ENCODE measurements around the gene RHOU.

The RHOU gene

DNA sequence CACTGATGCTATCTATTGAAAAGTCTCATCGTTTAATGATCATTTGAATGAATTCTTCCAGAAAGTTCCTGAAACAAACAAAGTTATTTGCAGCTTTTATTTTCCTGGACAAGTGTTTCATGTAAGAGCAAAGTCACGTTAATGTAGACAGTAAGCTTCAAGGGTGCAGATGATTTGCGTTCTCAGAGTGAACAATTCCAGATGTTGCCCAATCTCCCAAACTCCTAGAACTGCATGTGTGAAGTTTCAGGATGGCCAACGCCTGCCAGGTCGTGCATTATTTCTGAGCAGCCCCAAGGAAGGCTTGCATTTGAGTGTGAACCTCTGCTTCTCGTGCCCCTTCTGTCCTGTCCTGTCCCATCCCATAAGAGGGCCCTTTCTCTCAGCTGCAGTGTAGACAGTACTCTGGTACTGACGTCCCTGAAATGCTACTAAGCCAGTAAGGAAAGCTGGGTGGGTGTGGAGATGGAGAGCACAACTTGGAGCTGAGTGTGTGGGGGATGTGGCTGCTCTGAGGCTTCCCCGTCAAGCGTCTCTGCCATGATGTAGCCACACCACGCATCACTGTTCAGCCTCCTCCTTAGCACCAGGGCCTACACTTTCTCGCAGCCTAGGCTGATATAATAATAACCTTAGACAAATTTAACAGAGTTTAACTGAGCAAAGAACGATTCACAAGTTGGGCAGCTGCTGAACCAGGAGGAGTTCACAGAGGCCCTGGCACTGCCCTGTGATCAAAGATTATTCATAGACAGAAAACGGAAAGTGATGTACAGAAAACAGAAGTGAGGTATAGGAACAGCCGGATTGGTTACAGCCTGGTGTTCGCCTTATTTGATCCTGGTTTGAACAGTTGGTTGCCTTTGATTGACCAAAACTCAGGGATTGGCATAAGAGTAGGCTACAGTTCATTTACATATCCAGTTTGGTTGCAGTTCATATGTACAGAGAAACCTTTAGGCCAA lies 50.4 kb downstream of the RHOU start:
- no peak for DNase-seq (ENCODE audit: low read depth)

DNA sequence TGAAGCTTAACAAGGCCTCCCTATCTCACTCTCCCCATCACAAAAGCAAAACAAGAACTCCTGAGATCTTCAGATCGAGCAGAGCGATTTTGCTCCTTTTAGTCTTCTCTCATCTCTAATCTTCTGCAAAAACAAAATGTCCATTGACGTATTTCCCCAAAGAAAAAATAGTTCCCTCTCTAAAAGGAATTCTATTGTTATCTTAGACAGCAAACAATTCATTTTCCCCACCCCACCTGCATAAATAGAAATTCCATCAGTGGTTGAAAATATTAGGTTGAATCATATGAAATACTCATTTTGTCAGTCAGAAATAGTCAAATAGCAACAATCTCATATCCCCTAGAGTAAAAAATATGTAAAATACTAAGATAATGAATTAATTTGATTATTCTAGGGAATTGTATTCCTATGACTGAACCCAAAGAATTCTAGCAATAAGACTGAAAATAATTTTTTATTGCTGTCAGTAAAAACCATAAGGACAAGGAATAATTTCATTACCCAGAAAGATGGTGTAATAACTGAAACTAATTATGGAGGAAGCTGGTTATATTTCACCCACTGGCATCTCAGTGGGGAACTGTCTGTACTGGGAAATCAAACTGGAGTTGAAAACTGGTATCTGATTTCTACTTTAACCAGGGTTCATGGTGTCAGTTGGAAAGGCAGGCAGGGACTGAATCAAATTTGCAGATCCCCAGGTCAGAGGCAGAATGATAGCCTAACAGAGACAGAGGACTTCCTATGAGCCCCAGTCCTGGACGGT lies 51.3 kb downstream of the RHOU start:
- no peak for DNase-seq (ENCODE audit: low read depth)

- DNase-seq (ENCODE audit: low read depth): no peak
Measured at GRCh38 chr1:228791791-228792190, 56.5 kb downstream of the RHOU start.

DNA sequence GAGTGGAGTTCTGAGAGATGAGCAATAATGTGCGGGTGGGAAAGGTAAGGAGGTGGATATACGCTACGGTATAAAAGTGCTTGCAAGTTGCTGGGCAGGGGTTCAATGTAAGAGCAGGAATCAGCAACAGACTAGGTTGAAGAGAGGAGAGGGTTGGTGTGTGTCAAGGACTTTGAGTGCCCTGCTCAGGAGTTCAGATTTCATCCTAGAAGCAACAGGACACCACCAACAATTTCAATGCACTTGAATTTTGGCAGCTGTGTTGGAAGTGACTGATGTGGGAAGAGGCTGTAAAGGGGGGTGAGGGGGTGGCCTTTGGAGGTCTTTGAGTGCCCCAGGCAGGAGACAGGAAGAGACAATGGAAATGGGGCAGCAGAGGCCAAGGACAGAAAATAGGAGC lies 57.3 kb downstream of the RHOU start:
- DNase-seq (ENCODE audit: low read depth): no peak

DNA sequence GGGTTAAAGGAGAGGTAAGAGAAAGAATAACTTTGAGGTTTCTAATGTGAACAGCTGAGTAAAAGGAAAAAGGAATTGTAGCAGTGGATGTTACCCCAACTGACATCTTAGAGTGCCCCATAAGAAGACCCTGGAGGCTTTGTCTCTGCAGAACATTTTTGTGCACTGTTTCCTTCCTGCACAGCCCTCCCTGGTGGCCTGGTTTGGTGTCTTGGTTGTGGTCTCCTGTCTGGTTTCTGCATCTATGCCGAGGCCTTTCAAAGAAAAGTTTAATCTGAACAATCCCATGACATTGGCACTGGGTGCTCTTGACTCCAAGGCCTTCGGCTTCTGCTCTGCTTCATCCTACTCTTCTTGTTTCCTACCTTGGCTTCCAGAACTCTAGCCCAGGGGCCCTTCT lies 57.8 kb downstream of the RHOU start:
- DNase-seq (ENCODE audit: low read depth): no peak

GRCh38 chr1:228794173-228794572 lies 58.9 kb downstream of the RHOU start:
- no peak for DNase-seq (ENCODE audit: low read depth)

GRCh38 chr1:228794810-228795209 lies 59.5 kb downstream of the RHOU start:
- DNase-seq (ENCODE audit: low read depth): no peak

DNA sequence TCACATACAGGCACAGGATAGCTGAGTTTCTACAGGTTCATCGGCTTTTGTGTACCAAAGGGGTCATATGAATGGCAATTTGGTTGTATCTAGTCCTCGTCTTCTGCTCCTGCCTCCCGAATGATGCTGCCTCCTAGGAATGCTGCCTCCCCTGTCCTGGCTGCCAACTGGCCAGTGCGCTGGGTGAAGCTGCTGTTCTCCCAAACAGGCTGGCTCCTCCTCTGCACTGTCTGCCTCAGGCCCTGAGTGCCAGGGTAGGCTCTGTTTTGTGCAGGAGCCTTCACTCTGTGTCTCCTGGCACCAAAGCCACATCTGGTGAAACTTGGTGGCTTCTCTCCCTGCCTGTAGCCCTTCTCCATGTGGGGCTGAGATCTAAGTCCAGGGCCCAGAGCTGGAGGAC lies 60.3 kb downstream of the RHOU start:
- no peak for DNase-seq (ENCODE audit: low read depth)

Data from activated T-helper 1 cell treated with Interleukin-2 at 50 U/mL for 16 hours (primary cell).